NCI-H774 (cell line): ENCODE results near the gene DOK3.

Source experiments
- DNase-seq: peaks from one replicate; lab custom pipeline; 2025; lab: John Stamatoyannopoulos, UW

Gene DOK3

DNA sequence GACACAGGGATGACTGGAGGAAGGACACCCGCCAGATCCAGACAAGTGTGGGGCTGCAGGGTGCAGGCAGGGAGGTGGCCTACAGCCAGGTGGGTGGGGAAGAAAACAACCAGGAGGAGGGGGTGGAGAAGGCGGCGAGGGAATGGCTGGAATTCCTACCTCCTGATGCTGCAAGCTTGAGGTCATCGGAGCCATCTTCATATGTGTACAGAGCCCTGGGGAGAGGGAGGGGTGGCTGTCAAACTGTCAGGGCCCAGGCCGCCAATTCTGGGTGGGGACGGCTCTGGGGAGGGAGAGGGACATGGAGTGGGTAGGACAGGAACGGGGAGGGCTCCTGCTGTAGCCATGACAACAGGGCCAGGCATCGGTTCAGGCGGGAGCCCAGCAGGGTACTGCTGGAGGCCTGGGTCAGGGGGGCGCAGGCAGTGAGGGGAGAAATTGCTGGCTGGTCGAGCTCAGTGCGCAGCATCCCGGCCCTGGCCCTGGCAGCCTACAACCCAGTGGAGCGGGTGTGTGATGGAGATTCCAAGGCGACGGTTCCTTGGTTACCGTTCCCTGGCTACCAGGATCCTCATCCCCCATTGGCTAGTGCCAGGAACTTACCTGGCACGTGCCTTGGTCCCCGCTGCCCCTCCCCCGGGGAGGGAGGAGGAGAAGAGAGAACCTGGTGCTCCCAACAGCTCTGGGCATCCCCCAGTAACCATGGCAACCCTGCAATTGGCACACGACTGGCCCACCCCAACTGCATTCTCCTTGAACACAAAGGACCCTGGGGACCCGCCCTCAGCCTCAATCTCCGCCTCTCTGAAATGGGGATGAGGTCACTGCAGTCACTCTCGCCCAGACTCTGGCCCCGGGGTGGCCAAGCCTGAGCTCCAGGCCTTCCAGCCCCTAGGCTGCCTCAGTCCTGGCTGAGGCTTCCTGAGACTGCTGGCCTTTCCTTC is 40.7 kb downstream of the DOK3 start:
- no peak for DNase-seq

DNA sequence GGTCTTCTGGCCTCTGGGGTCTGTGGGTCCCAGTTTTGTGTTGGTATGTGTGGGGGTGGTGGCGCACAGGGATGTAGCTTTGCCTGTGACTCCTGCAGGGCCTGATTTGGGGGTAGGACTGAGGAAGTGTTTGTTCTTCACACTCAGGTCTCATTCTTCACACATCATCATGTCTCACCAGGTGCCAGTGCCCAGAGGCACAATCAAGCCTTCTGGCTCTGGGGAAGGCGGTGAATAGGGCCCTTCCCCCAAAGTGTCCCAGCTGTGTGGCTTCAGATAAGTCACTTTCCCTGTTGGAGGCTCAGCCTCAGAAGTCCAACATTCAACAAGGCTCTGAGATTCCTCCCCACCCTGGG is 41.3 kb downstream of the DOK3 start:
- DNase-seq = no peak

- no peak for DNase-seq
Observed at GRCh38 chr5:177467436-177467835, 42.2 kb downstream of the DOK3 start.

- DNase-seq = no peak
Observed at GRCh38 chr5:177466861-177467260, 42.8 kb downstream of the DOK3 start.

- no peak for DNase-seq
Observed at GRCh38 chr5:177465044-177465443, 44.6 kb downstream of the DOK3 start.

- DNase-seq = no peak
Observed at GRCh38 chr5:177462021-177462670, 47.5 kb downstream of the DOK3 start.

DNA sequence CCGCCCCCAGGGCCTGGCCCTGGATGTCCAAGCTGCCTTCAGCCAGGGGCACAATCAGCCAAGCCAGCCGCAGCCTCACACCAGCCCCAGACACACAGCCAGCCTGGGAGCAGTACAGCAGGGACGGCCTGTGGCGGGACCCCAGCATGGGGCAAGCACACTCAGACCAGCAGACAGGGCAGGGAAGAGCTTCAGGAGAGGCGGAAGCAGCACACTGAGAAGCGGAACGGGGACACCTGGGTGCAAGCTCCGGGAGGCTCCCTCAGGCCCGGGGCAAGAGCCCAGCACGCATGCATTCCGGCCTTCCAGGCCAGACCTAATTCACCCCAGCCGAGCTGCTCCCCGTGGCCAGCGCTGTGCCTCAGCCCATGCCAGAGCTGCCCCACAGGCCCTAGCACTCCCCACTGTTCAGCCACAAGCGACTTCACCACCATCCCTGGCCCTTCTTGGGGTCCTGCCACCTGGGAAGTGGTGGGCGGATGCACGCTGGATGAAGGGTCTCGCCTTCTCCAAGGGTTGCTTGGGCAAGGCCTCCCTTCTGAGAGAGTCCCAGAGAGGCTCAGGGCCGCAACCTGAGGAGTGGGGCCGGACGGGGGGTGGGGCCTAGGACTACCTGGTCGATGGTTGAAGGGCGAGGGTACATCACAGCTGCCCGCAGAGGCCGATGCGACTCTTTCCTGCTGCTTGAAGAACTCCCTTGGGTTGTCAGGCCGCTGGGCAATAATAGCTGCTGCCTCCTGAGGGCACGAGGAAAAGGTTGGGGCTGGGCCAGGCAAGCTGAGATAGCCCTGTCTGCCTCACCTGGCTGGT is 49.6 kb downstream of the DOK3 start:
- DNase-seq = no peak

DNA sequence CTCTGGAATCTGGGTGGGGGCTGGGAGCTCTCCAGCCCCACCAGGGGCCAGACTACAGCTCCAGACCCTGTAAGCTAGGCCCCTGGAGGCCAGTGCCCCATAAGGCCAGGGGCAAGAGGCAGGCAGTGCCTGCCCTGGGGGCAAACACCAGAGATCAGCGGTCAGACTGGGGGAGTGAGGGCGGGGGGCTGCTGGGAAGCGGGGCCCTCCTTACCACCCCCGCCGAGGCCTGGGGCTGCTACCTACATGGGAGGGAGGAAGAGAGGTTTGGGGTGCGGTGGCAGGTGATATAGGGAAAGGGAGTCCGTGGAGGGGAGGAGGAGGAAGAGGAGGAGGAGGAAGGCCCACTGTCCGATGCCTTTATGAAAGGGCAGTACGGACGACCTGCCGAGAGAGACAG is 50.3 kb downstream of the DOK3 start:
- DNase-seq = no peak

DNA sequence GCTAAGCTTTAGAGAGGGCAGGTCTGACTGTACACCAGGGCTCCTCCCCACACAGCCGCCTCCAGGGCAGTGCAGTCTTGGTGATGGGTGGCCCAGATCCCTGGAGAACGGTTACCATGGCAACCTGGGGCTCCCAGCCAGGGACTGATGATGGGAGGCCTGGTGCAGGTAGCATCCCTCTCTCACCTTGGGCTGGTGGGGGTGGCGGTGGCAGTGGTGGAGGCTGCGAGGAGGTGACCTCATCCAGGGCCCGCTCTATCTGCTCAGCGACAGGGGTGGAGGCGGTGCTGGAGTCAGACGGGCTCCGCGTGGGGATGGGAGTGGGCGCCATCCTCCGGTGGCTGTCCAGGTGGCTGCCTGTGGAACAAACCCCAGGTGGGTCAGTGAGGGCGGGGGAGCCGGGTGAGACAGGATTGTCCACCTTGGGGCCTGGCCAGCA is 50.7 kb downstream of the DOK3 start:
- no peak for DNase-seq

DNA sequence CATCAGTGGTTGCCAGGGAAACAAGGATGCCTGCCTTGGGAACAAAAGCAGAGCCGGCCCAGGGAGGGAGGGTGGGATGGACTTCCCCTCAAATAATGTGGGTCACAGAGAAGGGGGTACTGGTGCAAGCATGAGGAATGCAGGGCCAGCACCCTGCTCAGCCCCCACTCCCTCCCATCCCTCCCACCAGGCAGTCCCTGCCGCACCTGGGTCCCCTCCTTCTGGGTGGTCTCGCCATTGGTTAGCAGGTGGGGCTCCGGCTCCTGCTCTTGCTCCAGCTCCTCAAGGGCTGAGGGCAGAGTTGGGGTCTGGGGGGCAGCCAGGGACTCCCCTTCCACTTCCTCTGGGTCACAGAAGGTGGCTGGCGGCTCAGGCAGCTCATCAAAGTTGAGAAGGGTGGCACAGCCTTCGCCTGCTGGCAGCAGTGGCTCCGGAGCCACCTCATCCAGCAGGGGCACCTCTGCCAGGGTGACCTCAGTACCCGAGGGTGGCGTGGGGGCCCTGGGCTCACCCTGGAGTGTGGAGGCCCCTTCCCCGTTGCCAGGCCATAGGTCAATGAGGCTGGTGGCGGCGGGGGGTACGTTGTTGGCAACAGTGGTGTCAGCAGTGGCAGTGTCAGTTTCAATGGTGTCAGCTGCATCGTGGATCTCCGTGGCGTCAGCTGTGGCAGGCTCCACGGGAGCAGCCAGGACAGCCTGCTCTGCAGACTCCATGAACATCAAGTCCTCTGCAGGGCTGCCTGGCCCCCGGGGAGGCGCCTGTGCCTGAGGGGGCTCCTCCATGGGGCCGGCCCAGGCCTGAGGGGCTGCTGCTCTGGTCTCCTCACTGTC is 51.6 kb downstream of the DOK3 start:
- no peak for DNase-seq

DNA sequence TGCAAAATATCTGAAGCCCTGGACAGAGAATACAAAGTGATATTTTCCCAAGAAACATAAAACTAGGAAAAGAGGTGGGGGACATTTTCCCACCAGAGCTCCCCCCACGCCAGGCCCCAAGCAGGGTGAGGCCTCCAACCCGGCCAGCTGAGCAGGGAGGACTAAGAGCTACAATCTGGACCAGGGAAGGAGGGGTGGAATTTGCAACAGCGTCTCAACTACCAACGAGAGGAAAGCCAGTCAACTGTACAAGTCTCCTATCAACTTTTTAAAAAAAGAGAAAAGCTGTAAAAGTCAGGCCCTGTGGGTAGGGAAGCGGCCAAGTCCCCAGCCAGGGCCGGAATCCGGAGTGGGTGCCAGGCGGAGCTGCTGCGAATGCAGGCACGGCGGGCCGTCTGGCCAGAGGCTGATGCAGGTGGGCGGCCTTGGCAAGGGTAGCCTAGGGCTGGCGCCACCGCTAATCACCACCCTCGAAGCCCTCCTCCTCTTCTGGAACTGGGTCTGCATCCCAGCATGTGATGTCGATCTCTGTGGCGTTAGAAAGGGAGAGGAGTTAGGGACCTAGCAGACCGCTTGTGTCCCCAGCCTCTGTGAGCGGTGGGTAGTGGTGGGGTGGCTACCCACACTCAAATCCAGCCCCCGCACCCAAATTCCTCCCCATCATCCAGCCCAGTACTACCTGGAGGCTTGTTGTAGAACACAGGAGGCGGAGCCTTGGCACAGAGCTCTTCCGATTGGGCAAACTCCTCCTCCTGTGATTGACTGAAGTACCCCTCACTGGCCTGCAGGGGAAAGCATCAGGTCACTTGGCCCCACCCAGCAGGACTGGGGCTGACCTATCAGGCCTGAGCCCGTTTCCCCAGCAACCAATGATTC is 52.4 kb downstream of the DOK3 start:
- peak; percentile 84 for DNase-seq

DNA sequence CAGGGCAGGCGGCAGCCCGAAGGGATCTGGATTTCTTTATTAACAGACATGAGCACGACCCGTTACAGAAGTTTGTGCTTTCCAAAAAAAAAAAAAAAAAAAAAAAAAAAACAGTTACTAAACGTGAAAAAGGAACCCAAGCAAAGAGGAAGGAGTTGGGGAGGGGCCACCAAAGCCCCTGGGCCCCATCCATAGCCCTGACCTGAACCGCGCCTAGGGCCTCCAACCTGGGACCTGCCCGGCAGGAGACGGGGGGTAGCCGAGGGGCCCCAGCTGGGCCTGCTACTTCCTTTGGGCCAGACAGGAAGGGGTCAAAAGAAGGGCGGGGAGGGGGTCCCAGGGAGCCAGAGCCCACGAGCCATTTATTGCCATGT is 53.0 kb downstream of the DOK3 start:
- DNase-seq = no peak

GRCh38 chr5:177455661-177456590 is 53.7 kb downstream of the DOK3 start:
- peak; percentile 87 for DNase-seq

DNA sequence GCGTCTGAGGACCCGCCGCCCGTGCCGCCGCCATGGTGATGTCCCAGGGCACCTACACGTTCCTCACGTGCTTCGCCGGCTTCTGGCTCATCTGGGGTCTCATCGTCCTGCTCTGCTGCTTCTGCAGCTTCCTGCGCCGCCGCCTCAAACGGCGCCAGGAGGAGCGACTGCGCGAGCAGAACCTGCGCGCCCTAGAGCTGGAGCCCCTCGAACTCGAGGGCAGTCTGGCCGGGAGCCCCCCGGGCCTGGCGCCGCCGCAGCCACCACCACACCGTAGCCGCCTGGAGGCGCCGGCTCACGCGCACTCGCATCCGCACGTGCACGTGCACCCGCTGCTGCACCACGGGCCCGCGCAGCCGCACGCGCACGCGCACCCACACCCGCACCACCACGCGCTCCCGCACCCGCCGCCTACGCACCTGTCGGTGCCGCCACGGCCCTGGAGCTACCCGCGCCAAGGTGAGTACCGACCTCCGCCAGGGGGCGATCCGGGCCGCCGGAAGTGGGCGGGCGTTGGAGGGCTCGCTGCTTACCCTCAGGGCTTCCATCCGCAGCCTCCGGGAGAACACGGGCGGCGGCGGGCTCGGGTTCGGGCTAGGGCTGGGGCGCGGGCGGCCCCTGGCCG is 54.5 kb downstream of the DOK3 start:
- DNase-seq = peak; percentile 84

DNA sequence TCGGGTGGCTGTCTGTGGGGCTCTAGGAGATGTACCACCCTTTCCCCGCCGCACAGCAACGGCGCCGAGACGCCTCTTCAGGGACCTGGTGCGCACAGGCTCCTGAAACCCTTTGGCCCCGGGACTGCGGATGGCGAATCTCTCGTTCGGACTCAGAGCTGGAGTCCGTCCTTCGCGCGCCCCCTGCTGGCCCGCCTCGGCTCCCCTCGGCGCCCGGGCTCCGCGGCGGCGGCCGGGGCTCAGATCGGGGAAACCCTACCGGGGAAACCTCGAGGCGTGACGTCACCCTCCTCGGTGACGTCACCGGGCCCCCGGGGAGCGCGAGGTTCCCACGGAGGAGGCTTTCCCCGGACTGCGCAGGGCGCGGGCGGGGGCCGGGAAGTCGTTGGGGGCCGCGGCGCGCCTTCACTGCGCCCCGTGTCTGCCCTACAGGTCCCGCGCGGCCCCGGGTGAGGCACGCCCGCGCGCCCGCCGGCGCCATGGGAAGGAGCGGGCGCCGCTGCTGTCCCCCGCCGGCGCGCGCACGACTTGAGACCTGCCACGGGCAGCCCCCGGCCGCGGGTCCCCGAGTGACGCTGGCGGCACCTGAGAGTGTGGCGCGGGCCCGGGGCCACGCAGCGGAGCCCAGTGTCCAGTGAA is 55.1 kb downstream of the DOK3 start:
- DNase-seq = peak; percentile 83

DNA sequence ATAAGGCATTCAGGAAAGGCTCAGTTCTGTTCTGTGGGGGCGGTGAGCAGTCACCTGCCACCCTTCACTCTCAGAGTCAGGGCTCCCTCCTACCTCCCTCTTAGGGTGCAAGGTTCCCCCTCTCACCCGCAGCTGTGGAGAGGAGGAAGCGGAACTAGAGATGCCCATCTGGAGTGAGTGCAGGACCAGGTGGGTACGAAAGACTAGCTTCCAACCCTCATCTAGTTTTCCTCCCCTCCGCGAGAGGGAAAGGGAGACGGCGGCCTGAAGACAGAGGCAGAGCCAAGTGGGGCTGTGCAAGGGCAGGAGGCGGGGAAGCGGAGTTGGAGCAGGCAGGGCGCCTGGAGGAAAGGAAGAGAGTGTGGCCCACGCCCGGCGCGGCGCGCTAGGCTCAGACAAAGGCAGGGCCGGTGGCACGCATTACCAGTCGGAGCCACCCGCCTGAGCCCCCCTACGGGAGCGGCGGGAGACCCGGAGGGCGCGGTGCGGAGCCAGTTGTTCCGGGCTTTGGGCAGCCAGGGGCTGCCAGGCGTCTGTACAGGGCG is 55.7 kb downstream of the DOK3 start:
- DNase-seq = no peak

- DNase-seq = no peak
Observed at GRCh38 chr5:177452688-177453638, 56.7 kb downstream of the DOK3 start.
